Retinal pigment epithelial cell (primary cell): ENCODE data around the gene TESMIN.

ENCODE experiments used
- DNase-seq: peaks from one replicate; pipeline ENCODE4 v3.0.0-alpha.2; 2010; ENCODE audit warnings: low read depth
- H3K4me3 ChIP-seq: 2 replicates; pipeline ENCODE4 v1.5.1; 2011; ENCODE audit warnings: mild to moderate bottlenecking, low read length, control low read depth, moderate library complexity
- TF ChIP-seq, protein P1 (sequence below): conservative IDR thresholded peaks from 2 replicates; pipeline ENCODE4 v1.5.1; 2011; ENCODE audit warnings: low read depth, low read length, control low read depth, inconsistent platforms

TESMIN gene

GRCh38 chr11:68710409-68710808 lies 40.9 kb downstream of the TESMIN start:
- TF ChIP-seq, protein P1, sequence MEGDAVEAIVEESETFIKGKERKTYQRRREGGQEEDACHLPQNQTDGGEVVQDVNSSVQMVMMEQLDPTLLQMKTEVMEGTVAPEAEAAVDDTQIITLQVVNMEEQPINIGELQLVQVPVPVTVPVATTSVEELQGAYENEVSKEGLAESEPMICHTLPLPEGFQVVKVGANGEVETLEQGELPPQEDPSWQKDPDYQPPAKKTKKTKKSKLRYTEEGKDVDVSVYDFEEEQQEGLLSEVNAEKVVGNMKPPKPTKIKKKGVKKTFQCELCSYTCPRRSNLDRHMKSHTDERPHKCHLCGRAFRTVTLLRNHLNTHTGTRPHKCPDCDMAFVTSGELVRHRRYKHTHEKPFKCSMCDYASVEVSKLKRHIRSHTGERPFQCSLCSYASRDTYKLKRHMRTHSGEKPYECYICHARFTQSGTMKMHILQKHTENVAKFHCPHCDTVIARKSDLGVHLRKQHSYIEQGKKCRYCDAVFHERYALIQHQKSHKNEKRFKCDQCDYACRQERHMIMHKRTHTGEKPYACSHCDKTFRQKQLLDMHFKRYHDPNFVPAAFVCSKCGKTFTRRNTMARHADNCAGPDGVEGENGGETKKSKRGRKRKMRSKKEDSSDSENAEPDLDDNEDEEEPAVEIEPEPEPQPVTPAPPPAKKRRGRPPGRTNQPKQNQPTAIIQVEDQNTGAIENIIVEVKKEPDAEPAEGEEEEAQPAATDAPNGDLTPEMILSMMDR = no peak
- no peak for DNase-seq
- H3K4me3 ChIP-seq = no peak overlapping the region

DNA sequence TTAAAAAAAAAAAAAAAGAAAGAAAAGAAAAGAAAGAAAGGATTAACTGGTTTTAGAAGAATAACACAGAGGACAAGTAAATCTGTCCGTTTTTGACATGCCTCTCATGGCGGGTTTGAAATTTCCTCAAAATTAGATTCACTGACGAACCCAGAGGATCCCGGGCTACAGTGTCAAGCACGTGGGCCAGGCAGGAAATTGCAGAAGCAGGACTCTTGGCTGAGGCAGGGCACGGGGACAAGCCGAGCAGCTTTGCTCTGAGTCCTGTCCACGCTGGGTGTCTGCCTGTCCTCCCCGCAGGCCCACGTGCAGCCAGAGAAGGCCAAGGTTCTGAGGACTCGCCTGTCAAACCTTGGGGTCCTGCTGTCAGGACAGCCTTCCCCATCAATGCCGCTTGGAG lies 42.3 kb downstream of the TESMIN start:
- no peak overlapping the region for H3K4me3 ChIP-seq
- no peak for DNase-seq
- TF ChIP-seq, protein P1 = no peak

DNA sequence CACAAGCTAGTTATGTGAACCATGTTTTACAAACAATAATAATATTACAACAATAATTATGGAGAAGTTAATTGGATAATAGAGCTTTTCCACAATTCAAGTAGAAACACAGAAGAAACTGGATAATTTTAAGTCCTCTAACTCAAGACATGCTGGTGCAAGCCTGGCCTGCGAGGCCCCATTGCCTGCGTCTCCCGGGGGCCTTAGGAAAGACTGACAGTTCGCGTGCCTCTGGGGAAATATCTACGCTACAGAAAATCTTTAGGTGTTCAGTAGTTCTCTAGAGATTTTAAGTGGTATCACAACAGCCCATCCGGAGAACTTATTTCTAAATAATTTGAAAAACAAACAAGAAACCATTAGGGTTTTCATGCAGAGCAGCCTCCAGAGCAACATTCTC lies 43.8 kb downstream of the TESMIN start:
- H3K4me3 ChIP-seq = no peak overlapping the region
- TF ChIP-seq, protein P1 = no peak
- DNase-seq = no peak

DNA sequence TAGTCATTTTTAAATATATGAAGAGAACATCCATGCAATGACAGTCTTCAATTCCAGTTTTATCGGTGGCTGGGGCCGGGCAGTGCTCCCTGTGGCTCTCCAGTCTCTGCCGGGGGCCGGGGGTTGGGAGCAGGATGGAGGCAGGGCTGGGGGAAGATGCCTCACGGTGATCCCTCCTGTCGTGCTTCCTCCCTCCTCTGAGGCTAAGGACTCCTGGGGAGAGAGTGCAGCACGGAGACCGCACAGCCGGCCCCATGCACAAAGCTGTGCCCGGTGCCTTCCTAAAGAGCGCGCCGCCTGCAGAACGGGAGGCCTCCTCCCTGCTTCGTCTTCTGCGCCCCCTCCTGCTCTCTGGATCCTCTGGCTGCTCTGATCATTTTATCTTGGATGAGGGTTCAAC lies 46.4 kb downstream of the TESMIN start:
- no peak overlapping the region for H3K4me3 ChIP-seq
- DNase-seq = no peak
- TF ChIP-seq, protein P1 = no peak

- no peak for DNase-seq
- TF ChIP-seq, protein P1 = no peak
- no peak overlapping the region for H3K4me3 ChIP-seq
Measured at GRCh38 chr11:68698993-68699392, 52.3 kb downstream of the TESMIN start.

DNA sequence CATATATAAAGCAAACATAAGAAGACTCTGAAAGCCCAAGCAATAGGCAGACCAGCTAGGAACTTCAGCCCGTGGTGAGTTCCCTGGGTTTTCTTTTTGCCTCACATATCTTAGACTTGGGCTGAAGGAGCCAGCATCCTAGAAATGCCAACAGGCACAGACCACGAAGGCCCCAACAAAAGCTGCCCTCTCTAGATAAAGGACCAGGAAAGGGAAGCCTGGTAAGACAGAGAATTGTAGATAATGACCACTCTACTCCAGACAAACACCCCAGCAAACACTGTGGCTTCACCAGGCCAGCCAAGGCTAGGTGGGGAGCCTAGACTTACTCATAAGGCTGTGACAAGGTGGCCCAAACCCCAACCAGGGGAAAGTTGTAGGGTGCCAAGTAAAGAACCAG lies 55.8 kb downstream of the TESMIN start:
- TF ChIP-seq, protein P1 = no peak
- H3K4me3 ChIP-seq = no peak overlapping the region
- DNase-seq = no peak

DNA sequence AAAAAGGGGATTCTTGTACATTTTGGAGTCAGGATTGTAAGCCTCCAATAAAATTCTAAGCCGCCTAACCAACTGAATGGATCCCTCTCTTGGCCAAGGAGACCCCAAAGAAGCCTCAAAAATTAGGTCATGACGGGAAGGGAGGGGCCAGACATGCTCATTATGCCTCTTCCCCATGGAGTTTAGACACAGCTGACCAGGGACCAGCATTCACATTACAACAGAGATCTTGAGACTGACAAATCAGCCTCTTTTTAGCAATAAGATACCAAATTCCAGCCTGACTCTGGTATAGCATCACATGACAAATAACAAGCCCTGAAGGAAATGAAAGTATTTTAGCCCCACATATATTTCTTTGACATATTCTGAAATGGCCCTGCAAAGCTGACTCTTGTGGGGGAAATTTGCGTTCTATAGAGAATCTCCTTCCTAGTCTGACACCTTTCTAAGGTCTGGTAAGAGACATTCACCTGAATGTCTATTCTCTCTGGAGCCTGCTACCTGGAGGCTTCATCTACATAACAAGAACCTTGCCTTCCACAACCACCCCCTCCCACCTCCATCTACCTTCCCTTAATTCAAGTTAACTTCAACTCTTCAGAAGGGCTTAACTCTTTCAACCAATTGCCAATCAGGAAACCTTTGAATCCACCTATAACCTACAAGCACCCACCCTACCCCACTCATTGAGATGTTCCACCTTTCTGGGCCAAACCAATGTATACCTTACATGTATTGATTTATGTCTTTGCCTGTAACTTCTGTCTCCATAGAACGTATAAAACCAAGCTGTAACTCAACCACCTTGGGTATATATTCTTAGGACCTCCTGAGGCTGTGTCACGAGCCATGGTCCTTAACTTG lies 56.7 kb downstream of the TESMIN start:
- no peak for DNase-seq
- TF ChIP-seq, protein P1 = no peak
- no peak overlapping the region for H3K4me3 ChIP-seq
